IgD-negative memory B cell (primary cell): ENCODE data around the gene SCAPER. TPM values are rescaled to one million over a fixed set of nuclear protein-coding genes. Genes with fewer than 3 reads are reported as not detected.

Source experiments
- H3K27ac Mint-ChIP-seq, 3 donors: one replicate each; pipeline ENCODE4 v1.8.0; 2020 to 2022; ENCODE audit warnings: mild to moderate bottlenecking in 3 of 3, mixed read lengths in 3 of 3, moderate library complexity in 1 of 3
- H3K27me3 Mint-ChIP-seq: one replicate; pipeline ENCODE4 v1.8.0; 2021; ENCODE audit warnings: mixed read lengths
- H3K36me3 Mint-ChIP-seq: one replicate; pipeline ENCODE4 v1.8.0; 2020; ENCODE audit warnings: mild to moderate bottlenecking, mixed read lengths
- H3K4me1 Mint-ChIP-seq, 3 donors: one replicate each; pipeline ENCODE4 v1.8.0; 2020 to 2022; ENCODE audit warnings: mixed read lengths in 3 of 3, mild to moderate bottlenecking in 1 of 3
- H3K4me3 Mint-ChIP-seq, 4 donors: one replicate each; pipeline ENCODE4 v1.8.0; 2020 to 2022; ENCODE audit warnings: mild to moderate bottlenecking in 4 of 4, mixed read lengths in 4 of 4, moderate library complexity in 3 of 4
- H3K9me3 Mint-ChIP-seq, 3 donors: one replicate each; pipeline ENCODE4 v1.8.0; 2020 to 2021; ENCODE audit warnings: mixed read lengths in 3 of 3, mild to moderate bottlenecking in 1 of 3
- polyA plus RNA-seq: library from polyadenylated mRNA; unstranded; fragments of 300-500 nt; fragmentation: Illumina TruSeq; gene quantifications from one replicate; pipeline ENCODE4 v1.2.3, GENCODE V29; 2021

Gene SCAPER
- polyA plus RNA-seq, 1 donor from 2014 or later: 25.6 TPM

DNA sequence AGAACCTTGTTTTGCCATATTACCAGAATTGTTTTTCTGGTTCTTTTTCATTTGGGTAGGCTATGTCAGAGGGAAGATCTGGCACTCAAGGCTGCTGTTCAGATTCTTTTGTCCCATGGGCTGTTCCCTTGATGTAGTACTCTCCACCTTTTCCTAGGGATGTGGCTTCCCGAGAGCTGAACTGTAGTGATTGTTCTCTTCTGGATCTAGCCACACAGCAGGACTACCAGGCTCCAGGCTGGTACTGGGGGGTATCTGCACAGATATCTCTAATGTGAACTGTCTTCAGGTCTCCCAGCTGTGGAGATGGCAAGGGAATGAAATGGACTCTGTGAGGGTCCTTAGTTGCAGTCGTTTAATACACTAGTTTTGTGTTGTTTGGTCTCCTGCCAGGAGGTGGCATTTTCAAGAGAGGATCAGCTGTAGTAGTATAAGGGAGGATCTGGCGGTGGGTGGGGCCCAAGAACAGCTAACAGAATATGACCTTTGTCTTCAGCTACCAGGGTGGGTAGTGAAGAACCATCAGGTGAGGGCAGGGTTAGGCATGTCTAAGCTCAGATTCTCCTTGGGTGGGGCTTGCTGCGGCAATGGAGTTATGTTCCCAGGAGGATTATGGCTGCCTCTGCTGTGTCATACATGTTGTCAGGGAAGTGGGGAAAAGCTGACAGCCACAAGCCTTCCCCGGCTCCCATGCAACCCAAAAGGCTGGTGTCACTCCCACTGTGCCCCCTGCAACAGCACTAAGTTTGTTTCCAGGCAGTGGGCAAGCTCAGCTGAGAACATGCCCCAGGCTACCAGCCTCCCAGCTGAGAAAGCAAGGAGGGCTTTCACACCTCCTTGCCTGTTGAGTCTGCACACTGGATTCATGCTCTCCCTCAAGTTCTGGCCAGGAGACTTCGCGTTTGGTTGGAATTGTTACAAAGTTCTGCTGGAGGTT, 316.1 kb downstream of the SCAPER start:
- no peaks in the 10 kb centered on the region for H3K27me3 Mint-ChIP-seq
- no peak overlapping the region for H3K27ac Mint-ChIP-seq
- no peaks in the 10 kb centered on the region for H3K4me1 Mint-ChIP-seq
- peaks cover 4% of the 10 kb centered on the region for H3K36me3 Mint-ChIP-seq
- H3K4me3 Mint-ChIP-seq: no peak overlapping the region
- no peaks in the 10 kb centered on the region for H3K9me3 Mint-ChIP-seq

DNA sequence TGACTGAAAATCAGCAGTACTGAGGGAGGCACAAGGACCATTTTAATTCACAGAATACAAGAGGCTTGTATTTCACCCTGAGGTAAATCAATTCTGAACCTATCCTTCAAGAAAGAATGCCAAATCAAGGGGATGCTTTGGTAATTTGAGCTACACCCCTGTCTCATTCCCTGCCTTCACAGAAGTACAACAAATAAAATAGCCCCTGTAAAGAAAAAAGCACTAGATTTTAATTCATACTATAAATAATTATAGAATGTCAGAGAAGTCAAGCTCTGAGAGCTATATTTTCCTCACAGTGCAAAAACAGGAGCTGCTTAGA, 319.6 kb downstream of the SCAPER start:
- H3K9me3 Mint-ChIP-seq: peaks cover 6 to 16% (median 14%) of the 10 kb centered on the region in 3 donors
- H3K4me1 Mint-ChIP-seq: no peaks in the 10 kb centered on the region
- H3K27me3 Mint-ChIP-seq: no peaks in the 10 kb centered on the region
- H3K4me3 Mint-ChIP-seq: no peak overlapping the region
- peaks cover 8% of the 10 kb centered on the region for H3K36me3 Mint-ChIP-seq
- H3K27ac Mint-ChIP-seq: no peak overlapping the region

DNA sequence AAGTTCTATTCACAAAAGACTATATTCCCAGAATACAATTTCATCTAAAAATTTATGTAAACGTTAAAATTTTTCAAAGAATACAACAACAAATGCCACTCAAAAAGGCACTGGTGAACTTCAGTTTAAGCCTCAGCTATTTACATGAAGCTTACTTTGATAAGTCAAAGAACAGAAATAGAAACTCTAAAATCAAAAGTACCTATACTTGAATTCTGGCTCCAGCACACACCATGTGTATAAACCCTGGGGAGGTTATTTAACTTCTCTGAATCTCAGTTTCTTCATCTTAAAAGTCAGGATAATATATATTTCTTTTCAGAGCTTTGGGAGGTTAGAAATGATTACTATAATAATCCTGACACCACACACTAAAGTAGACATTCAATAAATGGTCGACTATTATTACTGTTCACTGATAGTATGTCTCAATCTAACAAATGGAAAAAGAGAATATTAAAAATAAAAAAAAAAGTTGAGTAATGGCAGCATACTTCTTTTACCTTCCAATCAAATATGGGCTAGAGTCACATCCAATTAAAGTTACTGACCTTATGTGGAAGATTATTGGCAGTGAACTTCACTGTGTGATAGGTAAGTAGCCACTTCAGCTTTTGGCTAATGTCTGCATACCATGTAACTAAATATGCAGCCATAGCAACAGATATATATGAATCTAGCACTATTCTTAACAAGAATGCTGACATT, 320.1 kb downstream of the SCAPER start:
- Mint-ChIP-seq H3K4me3 (no peak overlapping the region), H3K27ac (no peak overlapping the region), H3K4me1 (no peaks in the 10 kb centered on the region), H3K27me3 (no peaks in the 10 kb centered on the region), H3K9me3 (peaks cover 6 to 16% (median 15%) of the 10 kb centered on the region in 3 donors), H3K36me3 (peaks cover 7% of the 10 kb centered on the region)

DNA sequence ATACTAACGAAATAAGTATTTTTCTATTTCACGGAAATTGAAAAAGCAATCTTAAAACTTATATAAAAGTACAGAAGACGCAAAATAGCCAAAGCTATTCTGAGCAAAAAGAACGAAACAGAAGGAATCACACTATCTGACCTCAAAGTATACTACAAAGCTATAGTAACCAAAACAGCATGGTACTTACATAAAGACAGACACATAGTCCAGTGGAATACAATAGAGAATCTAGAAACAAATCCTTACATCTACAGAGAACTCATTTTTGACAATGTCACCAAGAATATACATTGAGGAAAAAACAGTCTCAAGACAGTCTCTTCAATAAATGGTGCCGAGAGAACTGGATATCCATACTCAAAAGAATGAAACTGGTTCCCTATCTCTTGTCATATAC, 322.6 kb downstream of the SCAPER start:
- peaks cover 6 to 21% (median 15%) of the 10 kb centered on the region in 3 donors for H3K9me3 Mint-ChIP-seq
- H3K27me3 Mint-ChIP-seq: no peaks in the 10 kb centered on the region
- H3K4me1 Mint-ChIP-seq: no peaks in the 10 kb centered on the region
- peaks cover 8% of the 10 kb centered on the region for H3K36me3 Mint-ChIP-seq
- H3K27ac Mint-ChIP-seq: no peak overlapping the region
- no peak overlapping the region for H3K4me3 Mint-ChIP-seq

DNA sequence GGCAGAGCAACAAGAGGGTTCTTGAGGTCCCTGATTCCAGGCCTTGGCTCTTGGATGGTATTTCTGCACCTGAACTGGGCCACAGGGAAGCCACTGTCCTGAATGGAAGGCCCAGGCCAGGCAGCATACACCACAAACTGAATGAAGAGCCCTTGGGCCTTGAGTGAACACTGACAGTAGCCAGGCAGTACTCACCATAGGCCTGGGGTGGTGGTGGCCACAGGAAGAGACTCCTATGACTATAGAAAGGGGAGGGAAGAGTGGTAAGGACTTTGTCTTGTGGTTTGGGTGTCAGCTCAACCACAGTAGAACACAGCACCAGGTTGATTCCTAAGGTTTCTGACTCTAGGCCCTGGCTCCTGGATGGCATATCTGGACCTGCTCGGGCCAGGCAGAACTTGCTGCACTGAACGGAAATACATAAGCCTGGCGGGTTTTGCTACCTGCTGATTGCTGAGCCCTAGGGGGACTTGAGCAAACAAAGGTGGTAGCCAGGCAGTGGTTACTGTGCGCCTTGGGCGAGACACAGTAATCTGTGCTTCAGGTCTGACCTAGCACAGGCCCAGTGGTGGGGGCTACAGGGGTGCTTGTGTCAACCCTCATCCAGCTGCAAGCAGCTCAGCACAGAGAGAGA, 327.1 kb downstream of the SCAPER start:
- H3K4me1 Mint-ChIP-seq: peaks cover 15 to 24% (median 20%) of the 10 kb centered on the region in 3 donors
- no peak overlapping the region for H3K4me3 Mint-ChIP-seq
- no peak overlapping the region for H3K27ac Mint-ChIP-seq
- H3K27me3 Mint-ChIP-seq: no peaks in the 10 kb centered on the region
- H3K9me3 Mint-ChIP-seq: peaks cover 4 to 21% (median 15%) of the 10 kb centered on the region in 3 donors
- peaks cover 9% of the 10 kb centered on the region for H3K36me3 Mint-ChIP-seq

DNA sequence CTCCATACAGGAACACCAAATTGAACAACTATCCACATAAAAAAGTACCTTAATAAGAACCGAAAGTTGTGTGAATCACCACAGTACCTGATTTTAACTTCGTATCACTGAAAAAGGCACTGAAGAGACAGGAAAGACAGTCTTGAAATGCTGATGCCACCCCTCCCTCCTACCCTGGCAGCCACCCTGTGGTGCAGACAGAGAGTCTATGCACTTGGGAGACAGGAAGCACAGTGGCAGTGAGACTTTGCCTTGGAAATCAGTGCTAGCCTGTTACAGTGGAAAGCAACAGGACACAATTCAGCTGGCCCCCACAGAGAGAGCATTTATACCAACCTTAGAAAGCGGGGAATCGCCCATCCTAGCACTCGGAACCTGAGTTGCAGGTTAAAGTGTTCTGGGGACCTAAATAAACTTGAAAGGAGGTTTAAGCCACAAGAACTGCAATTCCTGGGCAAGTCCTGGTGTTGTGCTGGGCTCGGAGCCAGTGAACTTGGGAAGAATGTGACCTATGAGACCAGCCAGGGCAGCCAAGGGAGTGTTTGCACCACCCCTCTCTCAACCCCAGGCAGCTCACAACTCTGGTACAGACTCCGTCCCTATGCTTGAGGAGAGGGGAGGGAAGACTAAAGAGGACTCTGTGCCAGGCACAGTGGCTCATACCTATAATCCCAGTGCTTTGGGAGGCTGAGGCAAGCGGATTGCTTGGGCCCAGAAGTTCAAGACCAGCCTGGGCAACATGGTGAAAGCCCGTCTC, 328.4 kb downstream of the SCAPER start:
- no peaks in the 10 kb centered on the region for H3K27me3 Mint-ChIP-seq
- H3K4me3 Mint-ChIP-seq: no peak overlapping the region
- H3K9me3 Mint-ChIP-seq: peaks cover 4 to 12% (median 10%) of the 10 kb centered on the region in 3 donors
- H3K27ac Mint-ChIP-seq: peak overlapping the region in 1 of 3 donors; percentile 44
- peaks cover 8% of the 10 kb centered on the region for H3K36me3 Mint-ChIP-seq
- H3K4me1 Mint-ChIP-seq: peaks cover 15 to 24% (median 20%) of the 10 kb centered on the region in 3 donors

DNA sequence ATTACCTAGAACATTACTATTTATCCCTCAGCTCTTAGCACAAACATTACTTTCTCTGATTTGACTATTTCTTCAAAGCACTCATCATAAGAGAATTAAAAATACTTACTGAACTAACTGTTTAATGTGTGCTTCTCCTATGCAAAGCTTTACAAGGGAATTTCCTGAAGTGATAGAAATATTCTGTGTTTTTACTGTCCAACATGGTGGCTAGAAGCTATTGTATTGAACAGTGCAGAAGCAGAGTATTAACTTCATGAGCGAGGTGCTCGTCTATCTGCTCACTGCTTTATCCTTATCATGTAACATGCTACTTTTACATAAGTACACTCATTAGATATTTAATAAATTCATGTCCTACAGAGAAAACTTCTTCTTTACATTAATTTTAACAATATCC, 329.5 kb downstream of the SCAPER start:
- H3K27ac Mint-ChIP-seq: no peak overlapping the region
- peaks cover under 1 to 7% (median 2%) of the 10 kb centered on the region in 3 donors for H3K9me3 Mint-ChIP-seq
- H3K36me3 Mint-ChIP-seq: peaks cover 10% of the 10 kb centered on the region
- H3K27me3 Mint-ChIP-seq: no peaks in the 10 kb centered on the region
- peaks cover 15 to 24% (median 20%) of the 10 kb centered on the region in 3 donors for H3K4me1 Mint-ChIP-seq
- H3K4me3 Mint-ChIP-seq: peak overlapping the region in 2 of 4 donors; percentile 3 to 41

DNA sequence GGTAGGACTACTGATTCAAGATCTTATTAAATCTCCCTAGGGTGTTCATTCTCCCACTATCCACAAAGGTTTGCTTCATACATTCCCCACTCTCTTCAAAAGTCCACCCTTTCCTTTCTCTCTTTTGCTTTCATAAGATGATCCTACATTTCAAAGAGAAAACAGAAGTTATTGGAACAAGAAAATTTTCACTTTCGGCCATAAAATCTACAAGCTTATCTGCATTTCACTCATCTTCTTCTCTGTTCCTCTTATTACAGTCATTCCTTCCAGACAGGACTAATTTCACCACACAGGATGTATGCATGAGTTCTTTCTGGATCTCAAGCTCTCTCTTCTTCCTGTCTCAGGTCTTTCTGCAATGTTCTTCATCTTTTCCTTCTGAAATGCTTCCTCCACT, 329.9 kb downstream of the SCAPER start:
- Mint-ChIP-seq H3K4me1 (peaks cover 15 to 24% (median 20%) of the 10 kb centered on the region in 3 donors), H3K9me3 (peaks cover 0 to 8% (median 0%) of the 10 kb centered on the region in 3 donors), H3K4me3 (peak overlapping the region in 2 of 4 donors; percentile 3 to 41), H3K27ac (no peak overlapping the region), H3K36me3 (peaks cover 10% of the 10 kb centered on the region), H3K27me3 (no peaks in the 10 kb centered on the region)

DNA sequence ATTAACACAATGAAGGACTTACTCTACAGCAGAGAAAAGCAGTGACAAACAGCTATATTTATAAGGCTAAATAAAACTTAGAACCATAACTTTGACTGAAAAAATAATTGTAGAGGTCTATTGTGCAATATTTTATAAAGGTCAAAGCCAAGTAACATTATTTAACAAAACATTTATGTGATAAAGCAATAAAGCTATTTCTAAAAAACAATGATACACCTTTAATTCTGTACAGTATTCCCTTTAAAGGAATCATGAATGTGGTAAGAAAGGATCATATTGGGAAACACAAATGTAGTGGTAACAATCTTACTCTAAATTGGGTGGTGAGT, 332.2 kb downstream of the SCAPER start:
- peaks cover 10% of the 10 kb centered on the region for H3K36me3 Mint-ChIP-seq

DNA sequence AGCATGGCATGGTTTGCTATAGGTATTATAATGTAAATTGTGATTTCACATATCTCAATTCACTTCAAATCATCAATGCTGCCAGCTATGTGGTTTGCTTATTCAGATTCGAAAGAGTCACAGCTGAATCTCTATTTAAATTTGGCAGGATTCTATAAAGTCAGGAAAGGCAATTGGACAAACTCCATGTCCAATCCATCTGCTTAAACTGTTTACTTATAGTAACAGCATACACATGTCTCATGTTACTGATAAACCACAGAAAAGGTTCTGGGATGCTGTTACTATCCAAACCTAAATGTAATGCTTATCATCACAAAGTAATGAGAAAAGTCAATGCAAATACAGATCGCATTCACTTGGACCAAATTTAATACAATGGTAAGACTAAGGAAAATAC, 338.9 kb downstream of the SCAPER start:
- Mint-ChIP-seq H3K27me3 (no peaks in the 10 kb centered on the region), H3K4me3 (no peak overlapping the region), H3K27ac (no peak overlapping the region), H3K36me3 (peaks cover 7% of the 10 kb centered on the region), H3K4me1 (peaks cover 7 to 21% (median 10%) of the 10 kb centered on the region in 3 donors), H3K9me3 (peaks cover 0 to 8% (median 3%) of the 10 kb centered on the region in 3 donors)

More for the DNA sequence above, 332.2 kb downstream of the SCAPER start:
- Mint-ChIP-seq H3K27ac (no peak overlapping the region), H3K9me3 (peaks cover 0 to 8% (median 0%) of the 10 kb centered on the region in 3 donors), H3K4me3 (no peak overlapping the region), H3K27me3 (no peaks in the 10 kb centered on the region), H3K4me1 (peaks cover 15 to 24% (median 20%) of the 10 kb centered on the region in 3 donors)

DNA sequence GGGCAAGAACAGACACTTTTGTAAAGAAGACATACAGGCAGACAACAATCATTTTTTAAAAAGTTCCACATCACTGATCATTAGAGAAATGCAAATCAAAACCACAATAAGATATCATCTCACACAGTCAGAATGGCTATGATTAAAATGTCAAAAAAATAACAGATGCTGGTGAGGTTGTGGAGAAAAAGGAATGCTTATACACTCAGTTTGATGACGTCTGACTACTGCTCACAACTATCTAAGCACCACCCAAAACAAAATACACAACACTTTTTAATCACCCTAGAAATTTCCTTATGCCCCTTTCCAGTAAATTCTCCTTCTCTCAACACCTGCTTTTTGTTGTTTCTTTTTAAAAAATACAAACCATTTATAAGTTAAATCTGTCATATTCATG, 339.8 kb downstream of the SCAPER start:
- H3K36me3 Mint-ChIP-seq: peaks cover 5% of the 10 kb centered on the region
- no peak overlapping the region for H3K4me3 Mint-ChIP-seq
- H3K9me3 Mint-ChIP-seq: peaks cover 0 to 5% (median 3%) of the 10 kb centered on the region in 3 donors
- peak overlapping the region in 1 of 3 donors; percentile 24 for H3K27ac Mint-ChIP-seq
- peaks cover 7 to 21% (median 10%) of the 10 kb centered on the region in 3 donors for H3K4me1 Mint-ChIP-seq
- H3K27me3 Mint-ChIP-seq: no peaks in the 10 kb centered on the region

DNA sequence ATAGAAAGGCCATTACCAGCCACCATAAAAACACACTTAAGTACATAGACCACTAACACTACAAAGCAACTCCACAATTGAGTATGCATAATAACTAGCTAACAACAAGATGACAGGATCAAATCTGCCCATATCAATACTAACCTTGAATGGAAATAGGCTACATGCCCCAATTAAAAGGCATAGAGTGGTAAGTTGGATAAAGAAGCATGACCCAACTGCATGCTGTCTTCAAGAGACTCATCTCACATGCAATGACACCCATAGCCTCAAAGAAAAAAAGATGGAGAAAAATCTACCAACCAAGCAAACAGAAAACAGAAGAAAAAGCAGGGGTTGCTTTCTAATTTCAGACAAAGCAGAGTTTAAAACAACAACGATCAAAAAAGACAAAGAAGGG, 349.9 kb downstream of the SCAPER start:
- Mint-ChIP-seq H3K27me3 (no peaks in the 10 kb centered on the region), H3K27ac (no peak overlapping the region), H3K4me3 (no peak overlapping the region), H3K36me3 (peaks cover 25% of the 10 kb centered on the region), H3K9me3 (peaks cover 2 to 12% (median 10%) of the 10 kb centered on the region in 3 donors), H3K4me1 (peaks cover 0 to 3% (median 0%) of the 10 kb centered on the region in 3 donors)

DNA sequence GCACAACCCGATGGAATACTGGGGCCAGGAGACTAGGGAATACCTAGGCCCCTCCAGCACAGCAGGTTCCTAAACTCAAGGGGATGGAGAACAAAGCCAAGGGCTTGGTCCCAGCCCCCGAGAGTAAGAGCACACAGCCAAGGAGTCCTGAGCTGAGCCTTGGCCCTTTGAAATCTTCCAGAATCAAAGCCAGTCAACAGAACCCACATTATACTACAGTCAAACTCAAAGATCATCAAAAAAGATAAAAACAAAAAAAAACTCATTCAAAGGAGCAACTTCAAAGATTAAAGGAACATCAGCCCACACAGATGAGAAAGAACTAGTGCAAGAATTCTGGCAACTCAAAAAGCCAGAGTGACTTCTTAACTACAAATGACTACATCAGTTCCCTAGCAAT, 351.6 kb downstream of the SCAPER start:
- H3K4me1 Mint-ChIP-seq: no peaks in the 10 kb centered on the region
- H3K4me3 Mint-ChIP-seq: no peak overlapping the region
- no peaks in the 10 kb centered on the region for H3K27me3 Mint-ChIP-seq
- peaks cover 21% of the 10 kb centered on the region for H3K36me3 Mint-ChIP-seq
- H3K27ac Mint-ChIP-seq: no peak overlapping the region
- peaks cover 3 to 13% (median 7%) of the 10 kb centered on the region in 3 donors for H3K9me3 Mint-ChIP-seq

DNA sequence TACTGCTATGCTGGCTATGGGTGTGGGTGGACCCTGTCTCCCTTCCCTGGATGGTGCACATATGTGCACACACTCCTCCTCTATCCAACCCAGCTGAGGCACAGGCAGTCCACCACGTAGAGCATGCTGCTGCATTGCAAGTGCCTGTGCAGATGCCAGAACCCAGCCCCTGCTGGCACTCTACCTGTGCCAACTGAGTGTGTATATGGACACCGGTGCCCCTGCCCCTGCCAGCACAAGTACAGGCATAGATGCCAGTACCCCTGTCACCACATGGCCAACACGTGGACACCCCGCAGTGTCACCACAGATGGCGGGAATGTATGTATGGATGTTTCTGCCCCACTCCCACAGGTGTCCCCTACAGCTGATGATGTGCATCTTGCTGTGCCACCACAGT, 352.0 kb downstream of the SCAPER start:
- H3K4me1 Mint-ChIP-seq: no peaks in the 10 kb centered on the region
- no peaks in the 10 kb centered on the region for H3K27me3 Mint-ChIP-seq
- peaks cover 20% of the 10 kb centered on the region for H3K36me3 Mint-ChIP-seq
- H3K9me3 Mint-ChIP-seq: peaks cover 3 to 13% (median 7%) of the 10 kb centered on the region in 3 donors
- H3K27ac Mint-ChIP-seq: no peak overlapping the region
- no peak overlapping the region for H3K4me3 Mint-ChIP-seq
